HEK293 (cell line): ENCODE data around the gene TSPAN2.

ENCODE experiments used
- ATF2 ChIP-seq: fragments of 450-650 bp; formaldehyde crosslinking; IDR thresholded peaks from 2 replicates; pipeline ENCODE4 v1.5.1; 2016; ENCODE audit warnings: missing biosample characterization, missing genetic modification characterization, low read depth
- BCL6B ChIP-seq: fragments of 450-650 bp; formaldehyde crosslinking; IDR thresholded peaks from 2 replicates; pipeline ENCODE4 v1.5.1; 2017; ENCODE audit warnings: missing biosample characterization, missing genetic modification characterization
- CTCF ChIP-seq: fragments of 450-650 bp; formaldehyde crosslinking; IDR thresholded peaks from 2 replicates; pipeline ENCODE4 v1.5.1; 2016; ENCODE audit warnings: missing biosample characterization, missing genetic modification characterization
- GLI4 ChIP-seq: fragments of 450-650 bp; formaldehyde crosslinking; IDR thresholded peaks from 2 replicates; pipeline ENCODE4 v1.5.1; 2016; ENCODE audit warnings: missing biosample characterization, missing genetic modification characterization
- REST ChIP-seq: fragments of 450-650 bp; formaldehyde crosslinking; IDR thresholded peaks from 2 replicates; pipeline ENCODE4 v1.5.1; 2016; ENCODE audit warnings: missing biosample characterization, missing genetic modification characterization
- ZEB2 ChIP-seq: fragments of 450-650 bp; formaldehyde crosslinking; IDR thresholded peaks from 2 replicates; pipeline ENCODE4 v1.5.1; 2016; ENCODE audit warnings: missing biosample characterization, missing genetic modification characterization
- ZNF311 ChIP-seq: fragments of 450-650 bp; formaldehyde crosslinking; IDR thresholded peaks from 2 replicates; pipeline ENCODE4 v1.5.1; 2017; ENCODE audit warnings: missing biosample characterization, missing genetic modification characterization, borderline replicate concordance
- ZNF335 ChIP-seq: fragments of 450-650 bp; formaldehyde crosslinking; conservative IDR thresholded peaks from 2 replicates; pipeline ENCODE4 v1.5.1; 2016; ENCODE audit warnings: missing biosample characterization, missing genetic modification characterization

GRCh38 chr1:115098979-115099692, 9.8 kb upstream of the TSPAN2 start:
- TF ChIP-seq REST (tag by site-specific recombination) (no peak), ATF2 (tag by site-specific recombination) (no peak), CTCF (tag by site-specific recombination) (no peak), GLI4 (no peak), ZNF311 (tag by site-specific recombination) (no peak), BCL6B (tag by site-specific recombination) (no peak), ZEB2 (tag by site-specific recombination) (no peak), ZNF335 (tag by site-specific recombination) (peak; percentile 95)
